PC-3 (cell line): ENCODE data around the gene SEC22A. TPM values are rescaled to one million over a fixed set of nuclear protein-coding genes. Genes with fewer than 3 reads are reported as not detected.

ENCODE experiments used
- ATAC-seq: fragments of 200-7000 bp; cut with Tn5 transposase; 2 replicates; pipeline ENCODE4 v1.9.1; 2020; ENCODE audit warnings: mild to moderate bottlenecking, moderate library complexity
- BruUV-seq: library from RNA; stranded (reverse); fragments of 400-500 nt; replicated peaks from 2 replicates; lab custom pipeline; 2021; lab: Mats Ljungman, UMichigan
- CTCF ChIA-PET: fragments of 300-600 bp; sonication (Branson Sonifier 250); formaldehyde crosslinking; loops from one replicate; lab custom pipeline; 2022; ENCODE audit warnings: antibody characterized with exemption; lab: Charles Lee
- POLR2A ChIA-PET: fragments of 300-600 bp; sonication (Branson Sonifier 250); formaldehyde crosslinking; loops from one replicate; lab custom pipeline; 2022; ENCODE audit warnings: antibody characterized with exemption; ENCODE audit not compliant: unreplicated experiment; lab: Charles Lee
- DNase-seq: peaks from one replicate; pipeline ENCODE4 v3.0.0-alpha.2; 2015
- H2AFZ ChIP-seq: fragments of 300-600 bp; sonication (generic); 2 replicates; pipeline ENCODE4 v1.6.0; 2016; ENCODE audit warnings: antibody characterized with exemption, low read length
- H3F3A ChIP-seq: fragments of 300-600 bp; sonication (generic); one replicate; pipeline ENCODE4 v1.6.0; 2017; ENCODE audit warnings: antibody characterized with exemption, low read length, control low read depth, mild to moderate bottlenecking; ENCODE audit not compliant: unreplicated experiment
- H3K27ac ChIP-seq: fragments of 300-600 bp; sonication (generic); 2 replicates; pipeline ENCODE4 v1.5.1; 2016; ENCODE audit warnings: mild to moderate bottlenecking, low read length
- H3K27me3 ChIP-seq: fragments of 300-600 bp; sonication (generic); 2 replicates; pipeline ENCODE4 v1.6.1; 2016; ENCODE audit warnings: low read length, mixed read lengths
- H3K36me3 ChIP-seq: fragments of 300-600 bp; sonication (generic); 2 replicates; pipeline ENCODE4 v1.6.1; 2016; ENCODE audit warnings: low read depth, mixed run types, low read length, mixed read lengths
- H3K4me1 ChIP-seq: fragments of 300-600 bp; sonication (generic); 2 replicates; pipeline ENCODE4 v1.5.1; 2016; ENCODE audit warnings: low read length; ENCODE audit not compliant: insufficient read depth
- H3K4me2 ChIP-seq: fragments of 300-600 bp; sonication (generic); 2 replicates; pipeline ENCODE4 v1.6.0; 2016; ENCODE audit warnings: low read length
- H3K4me3 ChIP-seq: fragments of 300-600 bp; sonication (generic); 2 replicates; pipeline ENCODE4 v1.5.1; 2016; ENCODE audit warnings: mild to moderate bottlenecking, low read length, mixed read lengths
- H3K79me2 ChIP-seq: fragments of 300-600 bp; sonication (generic); 2 replicates; pipeline ENCODE4 v1.6.1; 2017; ENCODE audit warnings: low read length, mixed read lengths
- H3K9ac ChIP-seq: fragments of 300-600 bp; sonication (generic); 2 replicates; pipeline ENCODE4 v1.6.0; 2016; ENCODE audit warnings: mild to moderate bottlenecking, low read length
- H3K9me2 ChIP-seq: fragments of 300-600 bp; sonication (generic); replicated peaks from 2 replicates; pipeline ENCODE4 v1.6.1; 2016; ENCODE audit warnings: mixed run types, low read length, mixed read lengths
- H3K9me3 ChIP-seq: fragments of 300-600 bp; sonication (generic); 2 replicates; pipeline ENCODE4 v1.6.1; 2016; ENCODE audit warnings: low read length, mixed read lengths
- H4K20me1 ChIP-seq: fragments of 300-600 bp; sonication (generic); 2 replicates; pipeline ENCODE4 v1.6.1; 2016; ENCODE audit warnings: low read length, mixed read lengths
- CTCF ChIP-seq: fragments of 300-600 bp; sonication (generic); conservative IDR thresholded peaks from 2 replicates; pipeline ENCODE4 v1.5.1; 2017; ENCODE audit warnings: antibody characterized with exemption, low read depth, mild to moderate bottlenecking, low read length
- EZH2 ChIP-seq: fragments of 300-600 bp; sonication (generic); IDR thresholded peaks from one replicate; pipeline ENCODE4 v1.6.1; 2017; ENCODE audit warnings: antibody characterized with exemption, mild to moderate bottlenecking, low read length; ENCODE audit not compliant: unreplicated experiment
- EZH2phosphoT487 ChIP-seq: fragments of 300-600 bp; sonication (generic); IDR thresholded peaks from 2 replicates; pipeline ENCODE4 v1.6.1; 2018; ENCODE audit warnings: mild to moderate bottlenecking, antibody characterized with exemption, low read length, borderline replicate concordance
- intact Hi-C: fragments of 100-400 bp; cut with micrococcal nuclease; formaldehyde crosslinking; loops from 2 replicates; pipeline ENCODE4 v1.9.0; 2023
- total RNA-seq: library from RNA; depleted of rRNA; stranded (reverse); fragments of >200 nt; gene quantifications from 2 replicates; pipeline ENCODE4 v1.2.3, GENCODE V29; 2014

SEC22A gene
- total RNA-seq, 1 experiment from 2014 or later, result 37.9 TPM

GRCh38 chr3:123290962-123291361, 89.2 kb downstream of the SEC22A start:
- no peak for TF ChIP-seq EZH2
- no peak for TF ChIP-seq CTCF
- no peak for TF ChIP-seq EZH2phosphoT487
- POLR2A ChIA-PET, result no interaction called here
- Histone ChIP-seq H3K9me2 (no peaks in the 10 kb centered on the region), H3K27ac (no peak overlapping the region), H3K79me2 (no peaks in the 10 kb centered on the region), H3K4me2 (no peak overlapping the region), H3K4me3 (no peak overlapping the region), H4K20me1 (no peaks in the 10 kb centered on the region), H3K4me1 (0 out of 2 replicates have a peak, but pooled peaks cover under 1% of the 10 kb centered on the region), H3K27me3 (peaks cover 63% of the 10 kb centered on the region), H3K36me3 (no peaks in the 10 kb centered on the region), H2AFZ (no peak overlapping the region), H3K9me3 (no peaks in the 10 kb centered on the region), H3F3A (no peaks in the 10 kb centered on the region), H3K9ac (no peak overlapping the region)
- intact Hi-C loops, result no loop called here
- no peak for DNase-seq
- CTCF ChIA-PET, result no interaction called here
- ATAC-seq, result no peak
- BruUV-seq, result no TSS peak

GRCh38 chr3:123291404-123291803, 89.7 kb downstream of the SEC22A start:
- no peak for ATAC-seq
- peaks cover 63% of the 10 kb centered on the region for H3K27me3 ChIP-seq
- no peak overlapping the region for H3K9ac ChIP-seq
- H2AFZ ChIP-seq, result no peak overlapping the region
- intact Hi-C loops, result no loop called here
- H3K36me3 ChIP-seq, result no peaks in the 10 kb centered on the region
- no peaks in the 10 kb centered on the region for H3F3A ChIP-seq
- no TSS peak for BruUV-seq
- no peak overlapping the region for H3K27ac ChIP-seq
- TF ChIP-seq EZH2phosphoT487 (no peak), EZH2 (no peak), CTCF (no peak)
- CTCF ChIA-PET, result no interaction called here
- no peaks in the 10 kb centered on the region for H3K9me3 ChIP-seq
- no peak overlapping the region for H3K4me2 ChIP-seq
- H3K79me2 ChIP-seq, result no peaks in the 10 kb centered on the region
- no peak for DNase-seq
- POLR2A ChIA-PET, result no interaction called here
- no peaks in the 10 kb centered on the region for H3K4me1 ChIP-seq
- no peaks in the 10 kb centered on the region for H4K20me1 ChIP-seq
- H3K4me3 ChIP-seq, result no peak overlapping the region
- no peaks in the 10 kb centered on the region for H3K9me2 ChIP-seq

- DNase-seq (no peak), ATAC-seq (0 out of 2 replicates have a peak, but pooled peaks have one; percentile 27)
- H3K4me1 ChIP-seq, result no peaks in the 10 kb centered on the region
- no TSS peak for BruUV-seq
- H2AFZ ChIP-seq, result no peak overlapping the region
- no peak overlapping the region for H3K4me2 ChIP-seq
- CTCF ChIA-PET, result no interaction called here
- POLR2A ChIA-PET, result no interaction called here
- H3F3A ChIP-seq, result no peaks in the 10 kb centered on the region
- H3K27ac ChIP-seq, result no peak overlapping the region
- H3K27me3 ChIP-seq, result peaks cover 63% of the 10 kb centered on the region
- H3K9me2 ChIP-seq, result no peaks in the 10 kb centered on the region
- intact Hi-C loops, result no loop called here
- TF ChIP-seq EZH2phosphoT487, result no peak
- TF ChIP-seq CTCF, result no peak
- TF ChIP-seq EZH2, result no peak
- H3K4me3 ChIP-seq, result no peak overlapping the region
- H3K9me3 ChIP-seq, result no peaks in the 10 kb centered on the region
- H3K36me3 ChIP-seq, result no peaks in the 10 kb centered on the region
- H3K79me2 ChIP-seq, result no peaks in the 10 kb centered on the region
- H4K20me1 ChIP-seq, result no peaks in the 10 kb centered on the region
- no peak overlapping the region for H3K9ac ChIP-seq
Observed at GRCh38 chr3:123292321-123293310, 90.9 kb downstream of the SEC22A start.
